ENCODE data around the gene PLPPR1. TPM values are rescaled to one million over a fixed set of nuclear protein-coding genes. Genes with fewer than 3 reads are reported as not detected.
"Not testable (repeated sequence)": the region's sequence is repeated elsewhere in the genome, so short reads cannot be mapped to it uniquely, and the experiment has no call there.

Gene PLPPR1
- total RNA-seq, 1 experiment from 2014 or later = not detected

DNA sequence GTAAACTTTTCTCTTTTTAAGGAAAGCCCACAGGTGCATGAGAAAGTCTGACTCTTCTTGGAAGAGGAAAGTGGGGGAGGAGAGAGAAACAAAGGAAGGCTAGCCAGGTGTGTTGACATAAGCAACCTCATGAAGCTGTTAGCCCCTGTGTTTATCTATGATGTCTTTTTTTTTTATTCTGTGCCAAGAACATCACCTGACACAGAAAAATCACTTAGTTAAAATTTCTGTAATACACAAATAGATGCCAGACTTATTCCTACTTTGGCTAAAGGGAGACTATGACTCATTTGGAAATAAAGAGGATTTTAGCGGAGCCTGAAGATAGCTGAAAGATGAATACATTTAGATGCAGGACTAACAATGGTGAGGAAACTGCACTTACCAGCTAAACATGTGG, 298.0 kb downstream of the PLPPR1 start:
- no peak for TF ChIP-seq YY1 (IDR thresholded peaks at IDR 0.05; ENCODE audit: extremely low read depth, insufficient replicate concordance, low read depth, low read length)
- TF ChIP-seq SRF (IDR thresholded peaks at IDR 0.05; ENCODE audit: low read depth) = no peak
- no peak for TF ChIP-seq JUND (IDR thresholded peaks at IDR 0.05)
- TF ChIP-seq, protein P1, sequence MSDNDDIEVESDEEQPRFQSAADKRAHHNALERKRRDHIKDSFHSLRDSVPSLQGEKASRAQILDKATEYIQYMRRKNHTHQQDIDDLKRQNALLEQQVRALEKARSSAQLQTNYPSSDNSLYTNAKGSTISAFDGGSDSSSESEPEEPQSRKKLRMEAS (IDR thresholded peaks at IDR 0.05) = no peak
- TF ChIP-seq EGR1 (IDR thresholded peaks at IDR 0.05; ENCODE audit: low read depth) = no peak
- TF ChIP-seq SIN3A (IDR thresholded peaks at IDR 0.05; ENCODE audit: low read depth) = no peak
- RAD21 ChIA-PET (ENCODE audit: low non-redundant PET in 1 of 2, low total read pairs in 2 of 2, uncharacterized antibody in 2 of 2, unreplicated experiment in 2 of 2) = no interaction called here
- ATAC-seq = no peak
- H3K4me3 ChIP-seq (replicated peaks in 1 of 2; ENCODE audit: low read depth in 1 of 2, low read length in 2 of 2) = no peak overlapping the region
- intact Hi-C loops (cut with micrococcal nuclease) = no loop called here
- H3K27ac ChIP-seq (ENCODE audit: low read depth, low read length) = no peak overlapping the region
- no peaks in the 10 kb centered on the region for H3K27me3 ChIP-seq (ENCODE audit: insufficient read depth, low read length)
- no peaks in the 10 kb centered on the region for H4K20me1 ChIP-seq (ENCODE audit: insufficient read depth)
- H3K36me3 ChIP-seq (ENCODE audit: control insufficient read depth in 1 of 2, insufficient read depth in 2 of 2, low read length in 2 of 2) = no peaks in the 10 kb centered on the region
- H3K79me2 ChIP-seq (ENCODE audit: insufficient read depth, low read length) = no peaks in the 10 kb centered on the region
- POLR2A ChIA-PET = no interaction called here
- no peaks in the 10 kb centered on the region for H3K9me3 ChIP-seq (ENCODE audit: control insufficient read depth in 1 of 2, insufficient read depth in 1 of 2, low read depth in 1 of 2, low read length in 2 of 2)
- no peaks in the 10 kb centered on the region for H3K9me2 ChIP-seq (ENCODE audit: insufficient read depth)
- DNase-seq (ENCODE audit: low read depth, low spot score) = no peak
- H3K4me1 ChIP-seq (ENCODE audit: control insufficient read depth in 1 of 2, insufficient read depth in 2 of 2, low read length in 2 of 2) = no peaks in the 10 kb centered on the region
- no TSS peak for BruUV-seq (replicated peaks)
- H3K4me2 ChIP-seq (ENCODE audit: low read length) = no peak overlapping the region
- no peak overlapping the region for H2AFZ ChIP-seq (ENCODE audit: low read depth, low read length, poor library complexity, severe bottlenecking)
- CTCF ChIA-PET = interaction anchor here (2.1 kb wide), 1 partner anchor 15 kb away, joined by 6 read pairs; no protein-coding TSS in a partner anchor
- no peak overlapping the region for H3K9ac ChIP-seq (ENCODE audit: low read length)

DNA sequence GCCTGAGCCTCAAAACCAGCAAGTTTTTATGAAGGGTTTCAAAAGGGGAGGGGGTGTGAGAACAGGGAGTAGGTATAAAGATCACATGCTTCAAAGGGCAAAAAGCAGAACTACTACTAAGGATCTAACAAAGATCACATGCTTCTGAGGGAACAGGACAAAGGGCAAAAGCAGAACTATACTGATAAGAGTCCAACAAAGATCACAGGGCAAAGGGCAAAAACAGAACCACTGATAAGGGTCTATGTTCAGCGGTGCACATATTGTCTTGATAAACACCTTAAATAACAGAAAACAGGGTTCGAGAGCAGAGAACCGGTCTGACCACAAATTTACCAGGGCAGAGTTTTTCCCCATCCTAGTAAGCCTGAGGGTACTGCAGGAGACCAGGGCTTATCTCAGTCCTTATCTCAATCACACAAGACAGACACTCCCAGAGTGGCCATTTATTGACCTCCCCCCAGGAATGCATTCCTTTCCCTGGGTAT, 298.9 kb downstream of the PLPPR1 start:
- H3K27me3 ChIP-seq (ENCODE audit: insufficient read depth, low read length); H3K4me2 ChIP-seq (ENCODE audit: low read length); DNase-seq (ENCODE audit: low read depth, low spot score); H3K4me1 ChIP-seq (ENCODE audit: control insufficient read depth in 1 of 2, insufficient read depth in 2 of 2, low read length in 2 of 2); H3K4me3 ChIP-seq (replicated peaks in 1 of 2; ENCODE audit: low read depth in 1 of 2, low read length in 2 of 2); H3K36me3 ChIP-seq (ENCODE audit: control insufficient read depth in 1 of 2, insufficient read depth in 2 of 2, low read length in 2 of 2); POLR2A ChIA-PET; H3K9me3 ChIP-seq (ENCODE audit: control insufficient read depth in 1 of 2, insufficient read depth in 1 of 2, low read depth in 1 of 2, low read length in 2 of 2); H3K79me2 ChIP-seq (ENCODE audit: insufficient read depth, low read length); RAD21 ChIA-PET (ENCODE audit: low non-redundant PET in 1 of 2, low total read pairs in 2 of 2, uncharacterized antibody in 2 of 2, unreplicated experiment in 2 of 2); H4K20me1 ChIP-seq (ENCODE audit: insufficient read depth); H3K9ac ChIP-seq (ENCODE audit: low read length); BruUV-seq (replicated peaks); H3K9me2 ChIP-seq (ENCODE audit: insufficient read depth); H2AFZ ChIP-seq (ENCODE audit: low read depth, low read length, poor library complexity, severe bottlenecking); ATAC-seq; H3K27ac ChIP-seq (ENCODE audit: low read depth, low read length); intact Hi-C loops (cut with micrococcal nuclease): not testable (repeated sequence)
- CTCF ChIA-PET = interaction anchor here (0.6 kb wide), 1 partner anchor 25 kb away, joined by 3 read pairs; no protein-coding TSS in a partner anchor
